PFSK-1 (cell line): ENCODE measurements around the gene C11orf21.

Experiments
- POLR2AphosphoS5 ChIP-seq: IDR thresholded peaks from 2 replicates; pipeline ENCODE4 v1.6.1; 2012; ENCODE audit warnings: low read depth, mild to moderate bottlenecking, control low read depth, low read length, moderate library complexity
- SIN3A ChIP-seq: IDR thresholded peaks from 2 replicates; pipeline ENCODE4 v1.6.1; 2012; ENCODE audit warnings: mild to moderate bottlenecking, low read length, moderate library complexity, borderline replicate concordance; ENCODE audit not compliant: insufficient read depth
- TAF1 ChIP-seq: IDR thresholded peaks from 2 replicates; pipeline ENCODE4 v1.6.1; 2012; ENCODE audit warnings: low read length, control low read depth, borderline replicate concordance; ENCODE audit not compliant: insufficient read depth

GRCh38 chr11:2249189-2249916 lies 52.4 kb downstream of the C11orf21 start:
- no peak for TF ChIP-seq SIN3A
- no peak for TF ChIP-seq POLR2AphosphoS5
- TF ChIP-seq TAF1, result no peak
